Endothelial cell of umbilical vein (primary cell): ENCODE measurements around the gene PARVA. TPM values are rescaled to one million over a fixed set of nuclear protein-coding genes. Genes with fewer than 3 reads are reported as not detected.

ENCODE experiments used
- BruUV-seq: library from RNA; stranded (reverse); fragments of 400-500 nt; replicated peaks from 2 replicates; lab custom pipeline; 2021; lab: Mats Ljungman, UMichigan
- CTCF ChIA-PET: fragments of 300-600, 350-600 bp; sonication (Branson Sonifier 250); formaldehyde crosslinking; loops from one replicate; lab custom pipeline; 2021; ENCODE audit warnings: antibody characterized with exemption, inconsistent platforms; lab: Charles Lee
- POLR2A ChIA-PET: fragments of 300-600, 350-600 bp; sonication (Branson Sonifier 250); formaldehyde crosslinking; loops from one replicate; lab custom pipeline; 2021; ENCODE audit warnings: antibody characterized with exemption, inconsistent platforms; lab: Charles Lee
- DNase-seq: peaks from one replicate; pipeline ENCODE4 v3.0.0-alpha.2; 2011; ENCODE audit warnings: low read depth, low spot score
- FAIRE-seq: peaks from 2 replicates; lab custom pipeline; 2011; peaks lifted over from hg19 to GRCh38; lab: Jason Lieb, UNC
- H2AFZ ChIP-seq: 2 replicates; pipeline ENCODE4 v1.6.0; 2012; ENCODE audit warnings: low read depth, low read length, control low read depth, inconsistent platforms
- H3K27ac ChIP-seq: 2 replicates; pipeline ENCODE4 v1.5.1; 2011; ENCODE audit warnings: low read depth, mild to moderate bottlenecking, control low read depth, low read length, moderate library complexity; ENCODE audit not compliant: insufficient read depth
- H3K27me3 ChIP-seq, 2 experiments: 2 replicates each; pipeline versions ENCODE4 v1.6.0 to v1.6.1; 2011; ENCODE audit warnings: low read length in 2 of 2, mixed read lengths in 1 of 2; ENCODE audit not compliant: control insufficient read depth in 2 of 2, insufficient read depth in 2 of 2
- H3K36me3 ChIP-seq, 2 experiments: 2 replicates in 1 of 2; 3 replicates in 1 of 2; pipeline ENCODE4 v1.5.1; 2011; ENCODE audit warnings: low read length in 2 of 2, mild to moderate bottlenecking in 1 of 2, moderate library complexity in 1 of 2; ENCODE audit not compliant: control insufficient read depth in 2 of 2, insufficient read depth in 2 of 2; ENCODE audit errors: extremely low read depth in 1 of 2
- H3K4me1 ChIP-seq: 3 replicates; pipeline ENCODE4 v1.5.1; 2011; ENCODE audit warnings: mild to moderate bottlenecking, low read length; ENCODE audit not compliant: control insufficient read depth, insufficient read depth; ENCODE audit errors: extremely low read depth
- H3K4me2 ChIP-seq: 2 replicates; pipeline ENCODE4 v1.6.1; 2011; ENCODE audit warnings: low read length, control low read depth, mixed read lengths; ENCODE audit not compliant: insufficient read depth
- H3K4me3 ChIP-seq, 3 experiments: fragments of 200-600 bp in 1 of 3; sonication (generic), shearing (Covaris generic) in 1 of 3; replicated peaks in 1 of 3; 2 replicates each; pipeline ENCODE4 v1.5.1; 2011 to 2016; ENCODE audit warnings: control low read depth in 3 of 3, low read length in 3 of 3, mild to moderate bottlenecking in 2 of 3, inconsistent platforms in 1 of 3, low read depth in 1 of 3, moderate library complexity in 1 of 3; ENCODE audit not compliant: insufficient read depth in 1 of 3
- H3K79me2 ChIP-seq: 2 replicates; pipeline ENCODE4 v1.6.0; 2012; ENCODE audit warnings: low read length, inconsistent platforms; ENCODE audit not compliant: control insufficient read depth, insufficient read depth
- H3K9ac ChIP-seq: replicated peaks from 2 replicates; pipeline ENCODE3; 2011; ENCODE audit warnings: low read length, control low read depth; ENCODE audit not compliant: insufficient read depth; ENCODE audit errors: extremely low read depth
- H3K9me1 ChIP-seq: replicated peaks from 3 replicates; pipeline ENCODE4 v1.6.0; 2011; ENCODE audit warnings: mild to moderate bottlenecking, low read length; ENCODE audit not compliant: control insufficient read depth, insufficient read depth; ENCODE audit errors: extremely low read depth
- H3K9me3 ChIP-seq: replicated peaks from 2 replicates; pipeline ENCODE4 v1.5.1; 2012; ENCODE audit warnings: low read length, inconsistent platforms; ENCODE audit not compliant: control insufficient read depth, insufficient read depth
- H4K20me1 ChIP-seq: replicated peaks from 2 replicates; pipeline ENCODE3; 2011; ENCODE audit warnings: mild to moderate bottlenecking, low read length; ENCODE audit not compliant: control insufficient read depth, insufficient read depth; ENCODE audit errors: extremely low read depth
- CTCF ChIP-seq, 2 donors: IDR thresholded peaks; 1 replicate in 1 of 2; 2 replicates in 1 of 2; pipeline ENCODE4 v1.5.1; 2011; ENCODE audit warnings: low read length in 2 of 2, mild to moderate bottlenecking in 2 of 2, moderate library complexity in 2 of 2, control low read depth in 1 of 2, inconsistent platforms in 1 of 2, low read depth in 1 of 2; ENCODE audit not compliant: insufficient read depth in 1 of 2; ENCODE audit errors: extremely low read depth in 1 of 2
- EZH2 ChIP-seq: IDR thresholded peaks from 2 replicates; pipeline ENCODE4 v1.6.1; 2012; ENCODE audit warnings: borderline replicate concordance, low read depth, mild to moderate bottlenecking, moderate library complexity, low read length, inconsistent platforms; ENCODE audit not compliant: severe bottlenecking
- FOS ChIP-seq: IDR thresholded peaks from 2 replicates; pipeline ENCODE4 v1.6.1; 2011; ENCODE audit warnings: mild to moderate bottlenecking, low read length, moderate library complexity, borderline replicate concordance; ENCODE audit not compliant: insufficient read depth
- GATA2 ChIP-seq: IDR thresholded peaks from 2 replicates; pipeline ENCODE4 v1.7.0; 2011; ENCODE audit warnings: low read depth, mild to moderate bottlenecking, moderate library complexity, mixed read lengths, low read length; ENCODE audit not compliant: insufficient read length, insufficient read depth
- JUN ChIP-seq: IDR thresholded peaks from 2 replicates; pipeline ENCODE4 v1.6.1; 2011; ENCODE audit warnings: borderline replicate concordance, low read depth; ENCODE audit not compliant: insufficient read length, insufficient read depth
- MAX ChIP-seq: IDR thresholded peaks from 2 replicates; pipeline ENCODE4 v1.6.1; 2011; ENCODE audit not compliant: insufficient read depth, insufficient read length
- POLR2A ChIP-seq: IDR thresholded peaks from 2 replicates; pipeline ENCODE4 v1.6.1; 2012; ENCODE audit warnings: low read depth, mild to moderate bottlenecking, control low read depth, low read length
- POLR2AphosphoS5 ChIP-seq: IDR thresholded peaks from 2 replicates; pipeline ENCODE4 v1.6.1; 2012; ENCODE audit warnings: low read depth, mild to moderate bottlenecking, control low read depth, low read length, moderate library complexity; ENCODE audit not compliant: insufficient read depth
- dilution Hi-C: fragments of 300-500 bp; cut with MboI; formaldehyde crosslinking; loops from one replicate; pipeline ENCODE4 v1.15.0; 2019; ENCODE audit warnings: low sequenced_read_pairs; ENCODE audit not compliant: extremely low pct_ligation_motif_present
- intact Hi-C: fragments of 100-400 bp; cut with micrococcal nuclease; formaldehyde crosslinking; loops from one replicate; pipeline ENCODE4 v1.10.0; 2022
- polyA plus RNA-seq, 4 experiments: library from polyadenylated mRNA; depleted of rRNA in 3 of 4; stranded (reverse) in 3 of 4; unstranded in 1 of 4; fragments of >200 nt; gene quantifications; 2 replicates each; pipeline versions ENCODE4 v1.2.1 to v1.2.3, GENCODE V29; 2011 to 2012; ENCODE audit warnings: missing spikeins in 1 of 4
- total RNA-seq: library from RNA; stranded (reverse); gene quantifications from 2 replicates; pipeline ENCODE4 v1.2.3, GENCODE V29; 2021

PARVA gene
- total and polyA plus RNA-seq, 2 donors (not counting 3 experiments of a cell fraction or from before 2014, with no cell fraction given) = 40.6 to 104 TPM

- peaks cover 4% of the 10 kb centered on the region for H3K4me1 ChIP-seq
- no peaks in the 10 kb centered on the region for H3K9me3 ChIP-seq
- dilution Hi-C loops (no loop called here), intact Hi-C loops (no loop called here)
- H3K36me3 ChIP-seq = no peaks in the 10 kb centered on the region
- no peak overlapping the region for H3K9ac ChIP-seq
- no peak overlapping the region for H2AFZ ChIP-seq
- FAIRE-seq (no peak), DNase-seq (no peak)
- ChIA-PET POLR2A (no interaction called here), CTCF (no interaction called here)
- BruUV-seq = no TSS peak
- no peak overlapping the region for H3K4me2 ChIP-seq
- no peak overlapping the region for H3K4me3 ChIP-seq
- TF ChIP-seq JUN (no peak), MAX (no peak), POLR2AphosphoS5 (no peak), CTCF (IDR thresholded peaks at IDR 0.05; ENCODE audit: extremely low read depth in 1 of 2, insufficient read depth in 1 of 2, low read depth in 1 of 2, low read length in 2 of 2) (no peak), EZH2 (no peak), POLR2A (no peak), GATA2 (no peak), FOS (no peak)
- peaks cover 20% of the 10 kb centered on the region for H3K79me2 ChIP-seq
- H4K20me1 ChIP-seq = no peaks in the 10 kb centered on the region
- H3K27ac ChIP-seq = no peak overlapping the region
- no peaks in the 10 kb centered on the region for H3K9me1 ChIP-seq
- H3K27me3 ChIP-seq = no peaks in the 10 kb centered on the region
Observed at GRCh38 chr11:12438291-12438690, 60.9 kb downstream of the PARVA start.
